ENCODE results near the gene GPC6.

GPC6 gene

GRCh38 chr13:94218951-94219350 lies 992.3 kb downstream of the GPC6 start:
- no peak overlapping the region for H3K4me3 ChIP-seq (ENCODE audit: low read depth, low read length)
- no peak for TF ChIP-seq CTCF (IDR thresholded peaks at IDR 0.05; ENCODE audit: low read depth, low read length)

- no peak for TF ChIP-seq CTCF (IDR thresholded peaks at IDR 0.05; ENCODE audit: low read depth, low read length)
- H3K4me3 ChIP-seq (ENCODE audit: low read depth, low read length), result no peak overlapping the region
Observed at GRCh38 chr13:94224670-94225069, 998.1 kb downstream of the GPC6 start.

DNA sequence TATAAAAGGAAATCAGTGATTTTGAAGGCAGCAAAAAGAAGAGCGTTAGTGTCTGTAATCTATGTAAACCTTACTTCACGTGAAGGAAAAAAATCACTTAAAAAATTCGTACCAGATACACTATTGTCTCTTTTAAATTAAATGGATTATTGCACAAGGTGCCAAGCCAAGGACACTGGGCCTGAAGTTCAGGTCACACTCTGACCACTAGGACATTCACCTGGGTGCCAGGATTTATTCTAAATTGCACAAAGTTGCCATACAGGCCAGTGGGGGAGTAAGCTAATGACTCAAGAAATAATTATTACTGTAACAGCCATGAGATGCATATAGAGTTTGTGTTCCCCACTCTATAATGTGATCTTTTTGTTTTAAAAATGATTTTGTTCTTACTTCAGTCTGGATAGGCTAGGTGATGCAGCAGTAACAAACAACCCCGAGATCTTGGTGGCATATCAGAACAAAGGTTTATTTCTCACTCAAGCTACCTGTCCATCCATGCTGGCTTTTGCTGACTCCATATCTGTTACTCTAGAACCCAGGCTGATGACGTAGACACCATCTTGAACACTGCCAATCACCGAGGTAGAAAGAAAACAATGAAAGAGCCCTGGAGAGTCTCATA lies 1000.8 kb downstream of the GPC6 start:
- no peak for TF ChIP-seq CTCF (IDR thresholded peaks at IDR 0.05; ENCODE audit: low read depth, low read length)
- no peak overlapping the region for H3K4me3 ChIP-seq (ENCODE audit: low read depth, low read length)

GRCh38 chr13:94228763-94229162 lies 1002.2 kb downstream of the GPC6 start:
- no peak overlapping the region for H3K4me3 ChIP-seq (ENCODE audit: low read depth, low read length)
- no peak for TF ChIP-seq CTCF (IDR thresholded peaks at IDR 0.05; ENCODE audit: low read depth, low read length)

- H3K4me3 ChIP-seq (ENCODE audit: low read depth, low read length), result no peak overlapping the region
- TF ChIP-seq CTCF (IDR thresholded peaks at IDR 0.05; ENCODE audit: low read depth, low read length), result no peak
Observed at GRCh38 chr13:94232161-94232950, 1005.7 kb downstream of the GPC6 start.

DNA sequence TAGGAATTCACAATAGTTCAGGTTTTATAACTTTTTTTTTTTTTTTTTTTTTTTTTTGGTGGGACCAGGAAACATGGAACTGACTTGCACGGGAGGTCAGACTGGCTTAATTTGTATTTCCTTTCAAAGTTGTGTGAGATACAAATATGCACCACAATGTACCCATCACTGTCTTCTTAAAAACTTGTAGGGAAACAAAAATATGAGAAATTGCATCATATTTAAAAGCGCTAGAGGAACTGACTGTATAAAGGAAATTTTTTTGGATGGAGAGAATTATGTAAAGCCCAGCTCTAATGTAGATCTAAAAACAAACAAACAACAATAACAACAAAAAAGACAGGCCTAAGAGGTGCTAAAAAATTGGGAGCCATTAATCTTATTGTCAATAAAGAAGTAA lies 1006.3 kb downstream of the GPC6 start:
- TF ChIP-seq CTCF (IDR thresholded peaks at IDR 0.05; ENCODE audit: low read depth, low read length), result no peak
- no peak overlapping the region for H3K4me3 ChIP-seq (ENCODE audit: low read depth, low read length)

DNA sequence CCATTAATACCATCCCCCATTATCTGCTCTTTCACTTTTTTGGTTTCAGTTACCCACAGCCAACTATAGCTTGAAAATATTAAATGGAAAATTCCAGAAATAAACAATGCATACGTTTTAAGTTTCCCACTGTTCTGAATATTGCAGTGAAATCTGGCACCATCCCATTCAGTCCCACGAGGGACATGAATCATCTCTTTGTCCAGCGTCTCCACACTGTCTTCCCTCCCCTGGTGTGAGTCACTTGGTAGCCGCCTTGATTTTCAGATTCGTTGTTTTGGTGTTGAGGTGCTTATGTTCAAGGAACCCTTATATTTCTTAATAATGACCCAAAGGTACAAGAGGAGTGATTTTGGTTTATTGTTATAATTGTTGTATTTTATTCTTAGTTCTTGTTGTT lies 1006.8 kb downstream of the GPC6 start:
- no peak overlapping the region for H3K4me3 ChIP-seq (ENCODE audit: low read depth, low read length)
- no peak for TF ChIP-seq CTCF (IDR thresholded peaks at IDR 0.05; ENCODE audit: low read depth, low read length)

All from WI38 (cell line).